PC-9 (cell line): ENCODE results near the gene EDRF1. TPM values are rescaled to one million over a fixed set of nuclear protein-coding genes. Genes with fewer than 3 reads are reported as not detected.

Source experiments
- BruUV-seq: library from RNA; stranded (reverse); fragments of 400-500 nt; replicated peaks from 2 replicates; lab custom pipeline; 2021; lab: Mats Ljungman, UMichigan
- CTCF ChIA-PET: fragments of 300-600 bp; sonication (Branson Sonifier 250); formaldehyde crosslinking; loops from one replicate; lab custom pipeline; 2022; ENCODE audit warnings: antibody characterized with exemption; lab: Charles Lee
- POLR2A ChIA-PET: fragments of 300-600 bp; sonication (Branson Sonifier 250); formaldehyde crosslinking; loops from one replicate; lab custom pipeline; 2022; ENCODE audit warnings: antibody characterized with exemption; ENCODE audit not compliant: unreplicated experiment; lab: Charles Lee
- DNase-seq, 2 experiments: peaks; one replicate each; pipeline versions ENCODE4 v3.0.0 to v3.0.0-alpha.2; 2015 to 2022; ENCODE audit warnings: mixed read lengths in 1 of 2
- H2AFZ ChIP-seq: fragments of 200-600 bp; sonication (generic); 2 replicates; pipeline ENCODE4 v1.8.1; 2017; ENCODE audit warnings: antibody characterized with exemption
- H3F3A ChIP-seq: fragments of 200-600 bp; sonication (generic); 2 replicates; pipeline ENCODE4 v1.8.1; 2017; ENCODE audit warnings: antibody characterized with exemption, mild to moderate bottlenecking, low read depth; ENCODE audit not compliant: insufficient read depth
- H3K27ac ChIP-seq: fragments of 200-600 bp; sonication (generic); 2 replicates; pipeline ENCODE4 v1.6.1; 2016; ENCODE audit warnings: mixed run types
- H3K27me3 ChIP-seq: fragments of 200-600 bp; sonication (generic); 2 replicates; pipeline ENCODE4 v1.6.1; 2016; ENCODE audit warnings: low read depth, mixed run types; ENCODE audit not compliant: insufficient read depth
- H3K36me3 ChIP-seq: fragments of 200-600 bp; sonication (generic); 2 replicates; pipeline ENCODE4 v1.6.1; 2016; ENCODE audit warnings: low read depth, mixed run types
- H3K4me1 ChIP-seq: fragments of 200-600 bp; sonication (generic); replicated peaks from 2 replicates; pipeline ENCODE4 v1.6.1; 2016; ENCODE audit warnings: mixed run types; ENCODE audit not compliant: insufficient read depth
- H3K4me2 ChIP-seq: fragments of 200-600 bp; sonication (generic); 2 replicates; pipeline ENCODE4 v1.6.1; 2017; ENCODE audit warnings: mixed run types
- H3K4me3 ChIP-seq: fragments of 200-600 bp; sonication (generic); 2 replicates; pipeline ENCODE4 v1.6.1; 2016; ENCODE audit warnings: mixed run types
- H3K79me2 ChIP-seq: fragments of 200-600 bp; sonication (generic); 2 replicates; pipeline ENCODE4 v1.6.1; 2017; ENCODE audit warnings: low read depth, mixed run types
- H3K9me2 ChIP-seq: fragments of 200-600 bp; sonication (generic); 2 replicates; pipeline ENCODE4 v1.8.1; 2017; ENCODE audit warnings: mild to moderate bottlenecking; ENCODE audit not compliant: insufficient read depth
- H3K9me3 ChIP-seq: fragments of 200-600 bp; sonication (generic); 2 replicates; pipeline ENCODE4 v1.8.1; 2016; ENCODE audit warnings: low read depth; ENCODE audit not compliant: insufficient read depth
- H4K20me1 ChIP-seq: fragments of 200-600 bp; sonication (generic); 2 replicates; pipeline ENCODE4 v1.8.1; 2017; ENCODE audit not compliant: insufficient read depth
- CTCF ChIP-seq: fragments of 200-600 bp; sonication (generic); conservative IDR thresholded peaks from 2 replicates; pipeline ENCODE4 v1.6.1; 2017; ENCODE audit warnings: mixed run types, antibody characterized with exemption, mild to moderate bottlenecking, moderate library complexity
- EZH2 ChIP-seq: fragments of 200-600 bp; sonication (generic); IDR thresholded peaks from 2 replicates; pipeline ENCODE4 v1.8.0; 2017; ENCODE audit warnings: antibody characterized with exemption, low read depth
- intact Hi-C: fragments of 100-400 bp; cut with micrococcal nuclease; formaldehyde crosslinking; loops from one replicate; pipeline ENCODE4 v1.10.0; 2022; ENCODE audit not compliant: unreplicated experiment
- total RNA-seq: library from RNA; stranded (reverse); gene quantifications from 2 replicates; pipeline ENCODE4 v1.2.3, GENCODE V29; 2021

The EDRF1 gene
- total RNA-seq, 1 experiment from 2014 or later = 21.7 TPM

- H3K79me2 ChIP-seq = no peaks in the 10 kb centered on the region
- POLR2A ChIA-PET = no interaction called here
- no peaks in the 10 kb centered on the region for H3K9me3 ChIP-seq
- H3K4me3 ChIP-seq = no peak overlapping the region
- CTCF ChIA-PET = no interaction called here
- TF ChIP-seq CTCF = no peak
- no peak for TF ChIP-seq EZH2
- peaks cover 13% of the 10 kb centered on the region for H3K4me1 ChIP-seq
- intact Hi-C loops = no loop called here
- H3K27ac ChIP-seq = no peak overlapping the region
- no peak overlapping the region for H2AFZ ChIP-seq
- no peaks in the 10 kb centered on the region for H3K27me3 ChIP-seq
- H3K9me2 ChIP-seq = no peaks in the 10 kb centered on the region
- no peaks in the 10 kb centered on the region for H3F3A ChIP-seq
- DNase-seq = no peak
- no peak overlapping the region for H3K4me2 ChIP-seq
- no TSS peak for BruUV-seq
- H4K20me1 ChIP-seq = no peaks in the 10 kb centered on the region
- H3K36me3 ChIP-seq = no peaks in the 10 kb centered on the region
Observed at GRCh38 chr10:125698481-125698998, 21.0 kb upstream of the EDRF1 start.

GRCh38 chr10:125699562-125700143, 19.9 kb upstream of the EDRF1 start:
- H3K4me3 ChIP-seq = no peak overlapping the region
- no peaks in the 10 kb centered on the region for H3K9me2 ChIP-seq
- H3K27me3 ChIP-seq = no peaks in the 10 kb centered on the region
- no peaks in the 10 kb centered on the region for H3K36me3 ChIP-seq
- no peaks in the 10 kb centered on the region for H4K20me1 ChIP-seq
- H3K27ac ChIP-seq = no peak overlapping the region
- no peaks in the 10 kb centered on the region for H3K9me3 ChIP-seq
- no peak for TF ChIP-seq CTCF
- POLR2A ChIA-PET = interaction anchor here (0.6 kb wide), 1 partner anchor 115 kb away, joined by 3 read pairs; no protein-coding TSS in a partner anchor
- no peak overlapping the region for H2AFZ ChIP-seq
- no peak for DNase-seq
- CTCF ChIA-PET = no interaction called here
- no peaks in the 10 kb centered on the region for H3K79me2 ChIP-seq
- H3F3A ChIP-seq = no peaks in the 10 kb centered on the region
- no peak overlapping the region for H3K4me2 ChIP-seq
- H3K4me1 ChIP-seq = peaks cover 9% of the 10 kb centered on the region
- BruUV-seq = no TSS peak
- intact Hi-C loops = no loop called here

GRCh38 chr10:125700355-125700911, 19.1 kb upstream of the EDRF1 start:
- ChIA-PET CTCF (no interaction called here), POLR2A (interaction anchor here (0.6 kb wide), 2 partner anchors 115 to 541 kb away, joined by 3 to 10 read pairs; no protein-coding TSS in a partner anchor)
- Histone ChIP-seq H3K9me2 (no peaks in the 10 kb centered on the region), H4K20me1 (no peaks in the 10 kb centered on the region), H3K36me3 (no peaks in the 10 kb centered on the region), H3K4me2 (no peak overlapping the region), H3F3A (no peaks in the 10 kb centered on the region), H3K27me3 (no peaks in the 10 kb centered on the region), H3K27ac (no peak overlapping the region), H3K9me3 (no peaks in the 10 kb centered on the region), H2AFZ (no peak overlapping the region), H3K4me1 (peaks cover 2% of the 10 kb centered on the region; the same call in 1 of the 2 replicates), H3K4me3 (no peak overlapping the region), H3K79me2 (no peaks in the 10 kb centered on the region)
- peak in 1 of 2 experiments; percentile 45 for DNase-seq
- BruUV-seq = no TSS peak
- TF ChIP-seq EZH2 (no peak), CTCF (peak; percentile 53; the same call in 1 of the 2 replicates)
- intact Hi-C loops = no loop called here
